GM19395 (cell line): Measurements from ENCODE around the gene YOD1.

ENCODE experiments used
- ATAC-seq: cut with Tn5 transposase; IDR thresholded peaks from one replicate; pipeline ENCODE4 v1.9.1; 2021; ENCODE audit warnings: mild to moderate bottlenecking, moderate library complexity; ENCODE audit not compliant: unreplicated experiment

The YOD1 gene

DNA sequence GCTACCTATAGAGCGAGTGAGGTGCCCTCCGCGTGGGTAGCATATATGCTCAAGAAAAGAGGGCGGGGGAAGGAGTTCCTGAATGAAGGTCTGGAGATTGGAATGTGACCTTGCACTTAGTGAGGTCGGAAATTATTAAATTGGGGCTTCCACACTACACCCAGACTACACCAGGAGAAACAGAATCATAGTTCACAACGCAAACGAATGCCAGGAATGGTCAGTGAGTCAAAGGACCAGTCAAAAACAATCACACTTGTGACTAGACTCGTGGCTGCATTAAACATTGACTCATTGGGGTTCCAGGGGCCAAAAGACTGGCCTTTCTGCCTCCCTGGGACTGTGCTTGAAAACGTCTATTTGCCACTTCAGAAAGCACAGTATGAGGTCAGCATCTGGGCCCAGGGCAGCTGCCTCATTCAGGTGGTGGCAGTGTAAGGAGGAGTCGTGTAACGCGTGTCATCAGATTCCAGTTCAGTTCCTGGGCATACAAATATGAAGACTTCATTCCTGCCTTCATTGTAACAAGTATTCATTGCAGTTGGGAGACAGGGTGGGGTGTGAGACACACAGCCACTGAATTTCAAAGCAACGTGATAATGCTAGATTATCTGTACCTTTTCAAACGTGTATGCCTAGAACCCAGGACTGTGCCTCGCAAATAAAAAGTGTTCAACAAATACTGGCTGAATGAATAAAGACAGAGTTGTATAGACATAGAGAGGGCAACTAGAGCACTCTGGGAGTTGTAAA, at the start of gene YOD1:
TSS of gene YOD1 (minus strand) at position 18 of the 753 bp plus-strand sequence. CDS start 178 bp downstream, outside the sequence.
- no peak for ATAC-seq

DNA sequence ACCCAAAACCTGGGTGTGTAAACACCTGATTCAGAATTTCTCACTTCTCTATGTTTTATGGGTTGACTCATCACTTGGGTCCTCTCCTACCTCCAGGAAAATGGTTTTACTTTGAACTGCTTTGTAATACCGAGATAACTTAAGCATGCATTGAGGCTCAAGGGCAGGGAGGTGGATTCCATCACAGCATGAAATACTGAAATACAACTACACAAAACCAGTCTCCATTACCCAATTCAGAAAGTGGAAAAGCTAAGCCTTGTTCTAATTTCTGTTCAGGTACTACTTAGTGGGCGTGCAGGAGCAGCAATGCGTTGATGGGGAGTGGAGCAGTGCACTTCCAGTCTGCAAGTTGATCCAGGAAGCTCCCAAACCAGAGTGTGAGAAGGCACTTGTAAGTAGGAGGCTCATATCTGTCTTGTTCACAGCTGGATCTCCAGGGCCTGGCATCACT, 46.9 kb upstream of the YOD1 start:
- peak; percentile 96 for ATAC-seq

DNA sequence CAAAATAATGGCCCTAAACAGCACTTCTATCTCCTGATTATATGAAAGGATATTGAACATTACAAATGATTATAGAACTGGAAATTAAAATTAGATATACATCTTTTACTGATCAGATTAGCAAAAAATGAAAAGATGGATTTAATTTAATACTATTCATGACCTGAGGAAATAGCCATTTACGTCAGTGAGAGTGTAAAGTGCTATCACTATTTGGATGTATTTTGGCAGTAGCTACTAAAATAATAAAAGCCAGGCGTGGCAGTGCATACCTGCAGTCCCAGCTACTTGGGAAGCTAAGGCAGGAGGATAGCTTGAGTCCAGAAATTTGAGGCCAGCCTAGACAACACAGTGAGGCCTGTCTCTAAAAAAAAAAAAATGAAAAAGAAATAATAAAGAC, 42.9 kb upstream of the YOD1 start:
- no peak for ATAC-seq

DNA sequence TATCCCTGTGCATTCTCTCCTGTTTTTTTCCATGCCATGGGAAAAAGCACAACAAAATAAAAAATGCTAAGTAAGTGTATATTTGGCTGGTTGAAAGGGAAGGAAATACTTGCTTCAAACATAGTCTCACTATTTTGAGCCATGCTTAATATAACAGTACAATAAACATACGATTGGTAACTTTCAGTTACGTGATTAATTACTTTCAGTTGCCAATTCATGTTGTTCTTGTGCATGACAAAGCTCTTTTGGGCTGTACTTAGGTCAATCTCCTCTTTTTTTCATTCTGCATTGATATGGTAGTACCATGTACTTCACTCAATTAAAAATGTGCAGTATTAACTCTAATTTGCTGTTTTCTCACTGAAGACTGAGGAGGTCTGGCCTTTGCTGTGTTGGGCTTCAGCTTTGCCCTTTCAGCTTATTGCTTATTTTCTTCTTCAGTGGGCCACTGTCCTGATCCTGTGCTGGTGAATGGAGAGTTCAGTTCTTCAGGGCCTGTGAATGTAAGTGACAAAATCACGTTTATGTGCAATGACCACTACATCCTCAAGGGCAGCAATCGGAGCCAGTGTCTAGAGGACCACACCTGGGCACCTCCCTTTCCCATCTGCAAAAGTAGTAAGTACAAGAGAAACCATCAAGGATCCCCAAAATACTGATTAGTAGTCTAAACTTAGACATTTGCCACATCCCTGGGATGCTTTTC, 40.3 kb upstream of the YOD1 start:
- ATAC-seq, result no peak

DNA sequence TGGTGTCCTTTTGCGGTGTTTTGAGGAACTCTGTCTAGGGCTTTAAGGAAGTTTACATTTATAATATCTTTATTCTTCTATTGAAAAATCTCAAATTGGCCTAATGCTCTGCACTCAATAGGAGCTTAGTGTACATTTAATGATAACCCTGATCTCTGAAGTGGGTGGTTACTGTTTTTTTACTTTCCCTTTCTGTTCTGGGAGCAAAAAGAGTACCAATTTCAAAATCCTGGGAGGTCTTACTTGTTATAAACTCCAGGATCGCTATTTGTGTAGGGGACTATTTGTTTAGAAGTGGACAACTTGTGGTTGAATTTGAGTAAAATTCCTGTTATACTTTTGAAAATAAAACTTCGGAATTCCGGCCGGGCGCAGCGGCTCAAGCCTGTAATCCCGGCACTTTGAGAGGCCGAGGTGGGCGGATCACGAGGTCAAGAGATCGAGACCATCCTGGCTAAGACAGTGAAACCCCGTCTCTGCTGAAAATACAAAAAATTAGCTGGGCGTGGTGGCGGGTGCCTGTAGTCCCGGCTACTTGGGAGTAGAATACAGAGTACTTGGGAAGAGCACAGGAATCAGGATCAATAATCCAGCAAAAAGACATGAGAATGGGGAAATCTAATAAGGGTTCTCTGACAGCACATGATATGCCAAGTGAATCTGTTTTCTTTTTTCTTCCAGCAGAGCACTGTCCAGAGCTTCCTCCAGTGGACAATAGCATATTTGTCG, 38.8 kb upstream of the YOD1 start:
- ATAC-seq, result no peak

DNA sequence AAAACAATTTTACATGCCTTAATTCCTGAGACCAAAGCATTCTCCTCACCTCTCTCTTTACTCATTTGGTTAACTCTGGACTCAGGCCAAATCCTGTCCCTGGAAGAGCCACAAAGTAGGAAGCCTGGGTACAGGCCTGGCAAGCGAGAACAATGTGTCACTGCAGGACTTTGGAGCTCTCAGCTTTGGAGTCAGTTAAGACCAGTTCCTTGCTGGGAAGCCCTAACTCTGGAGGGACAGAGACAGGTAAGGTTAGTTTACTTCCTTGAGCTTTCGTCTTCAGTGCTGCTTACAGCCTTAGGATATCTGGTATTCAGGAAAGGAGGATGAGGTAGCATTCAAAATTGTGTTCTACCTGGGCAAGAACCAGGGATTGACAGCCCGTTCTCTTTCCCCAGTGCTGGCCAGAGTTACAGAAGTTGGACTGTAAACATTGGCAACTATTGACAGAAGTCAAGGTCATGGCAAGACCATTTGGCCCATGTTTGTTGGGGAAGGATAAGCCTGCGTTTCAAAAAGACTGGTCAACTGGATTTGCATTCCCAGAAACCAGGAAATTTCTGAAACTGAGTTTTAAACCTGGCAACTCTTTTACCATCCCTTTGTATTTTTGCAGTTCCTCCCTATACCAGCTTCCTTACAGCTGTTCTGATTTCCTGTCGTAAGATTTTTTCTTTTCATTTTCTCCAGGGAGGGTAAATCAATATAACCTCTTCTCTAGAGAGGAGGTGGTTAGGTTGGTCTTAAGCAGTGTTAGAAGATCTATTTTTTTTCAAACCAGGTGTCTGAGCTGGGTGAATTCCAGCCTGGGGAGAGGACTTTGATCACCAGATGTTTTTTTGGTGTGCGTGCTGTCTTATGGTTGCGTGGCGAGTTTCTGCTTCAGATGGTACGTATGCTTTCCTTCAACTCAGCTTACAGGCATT, 38.0 kb upstream of the YOD1 start, which contains the start of gene C4BPB:
TSS of gene C4BPB (plus strand) at position 160 of the 926 bp plus-strand sequence. CDS start at position 832, 672 bp downstream.
- ATAC-seq, result no peak

DNA sequence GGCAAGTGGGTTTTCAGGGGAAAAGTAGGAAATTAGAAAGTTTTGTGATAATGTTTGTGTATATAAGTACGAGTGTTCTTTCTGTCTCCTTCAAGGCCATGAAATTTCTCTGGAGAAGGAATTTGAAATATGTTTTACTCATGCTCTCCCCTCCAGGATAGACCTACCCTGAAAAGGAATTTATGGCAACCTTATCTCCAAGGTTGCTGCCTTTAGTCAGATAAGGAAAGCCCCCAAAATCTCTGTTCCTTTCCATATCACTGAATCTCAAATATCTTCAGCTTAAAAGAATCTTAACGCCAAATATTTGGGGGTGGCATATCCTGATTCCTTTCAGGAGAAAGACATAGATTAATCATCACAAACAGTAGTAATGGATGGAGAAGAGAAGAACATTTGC, 37.2 kb upstream of the YOD1 start:
- no peak for ATAC-seq

DNA sequence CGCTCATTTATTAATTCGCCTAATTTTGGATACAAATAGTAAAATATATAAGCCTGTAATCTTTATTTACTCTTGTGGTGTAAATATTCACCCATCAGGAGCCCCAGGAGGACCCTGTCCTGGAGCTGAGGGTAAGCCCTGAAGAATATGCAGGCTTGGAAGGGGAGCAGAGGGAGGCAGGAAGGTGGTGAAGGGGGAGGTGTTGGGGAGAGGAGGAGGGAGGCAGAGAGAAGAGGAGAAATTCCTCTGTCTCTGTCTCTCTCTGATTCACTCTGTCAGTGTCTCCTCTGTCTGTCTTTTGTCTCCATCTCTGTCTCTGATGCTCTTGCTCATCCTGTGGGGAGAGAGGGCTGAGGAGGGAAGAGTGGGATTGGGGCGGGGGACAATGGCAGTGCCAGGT, 34.9 kb upstream of the YOD1 start:
- ATAC-seq, result no peak

DNA sequence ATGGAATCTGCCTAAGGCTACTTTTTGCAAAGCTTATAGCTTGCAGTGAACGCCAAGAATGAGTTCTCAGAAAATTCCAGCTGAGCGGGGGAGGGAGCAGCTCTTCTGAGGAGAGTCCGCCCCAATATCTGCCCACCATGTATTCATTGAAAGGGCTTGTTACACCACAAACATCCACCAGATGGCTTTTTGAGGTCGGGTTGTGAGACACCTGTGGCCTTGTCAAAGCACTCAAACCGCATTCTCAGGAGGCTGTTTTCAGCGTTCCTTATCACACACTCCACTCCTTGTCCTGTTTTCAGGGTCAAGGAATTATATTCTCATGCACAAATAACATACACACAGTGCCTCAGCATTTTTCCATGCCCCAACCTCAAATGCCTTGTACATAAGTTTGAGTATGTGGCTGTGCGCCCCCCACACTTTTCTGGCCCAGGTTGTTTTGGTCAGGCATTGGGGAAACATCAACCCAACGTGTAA, 33.7 kb upstream of the YOD1 start:
- peak; percentile 80 for ATAC-seq

DNA sequence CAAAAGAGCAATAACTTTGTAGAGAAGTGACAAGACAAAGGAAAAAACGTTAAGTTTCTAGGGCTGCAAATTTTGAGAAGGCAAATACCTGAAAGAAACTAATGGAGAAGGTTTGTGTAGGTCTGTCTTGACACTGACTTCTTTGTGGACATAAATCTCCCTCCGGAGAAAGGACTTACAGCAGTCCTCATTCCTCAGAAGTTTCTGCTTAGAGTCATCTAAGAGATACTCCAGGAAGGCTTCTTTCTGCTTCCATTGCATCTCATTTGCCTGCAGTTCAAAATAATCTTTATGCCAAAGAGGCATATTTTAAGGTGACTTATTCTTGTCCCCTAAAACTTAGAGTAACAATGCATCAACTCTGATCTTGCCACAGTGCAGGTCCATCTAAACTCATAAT, 33.2 kb upstream of the YOD1 start:
- ATAC-seq, result no peak

DNA sequence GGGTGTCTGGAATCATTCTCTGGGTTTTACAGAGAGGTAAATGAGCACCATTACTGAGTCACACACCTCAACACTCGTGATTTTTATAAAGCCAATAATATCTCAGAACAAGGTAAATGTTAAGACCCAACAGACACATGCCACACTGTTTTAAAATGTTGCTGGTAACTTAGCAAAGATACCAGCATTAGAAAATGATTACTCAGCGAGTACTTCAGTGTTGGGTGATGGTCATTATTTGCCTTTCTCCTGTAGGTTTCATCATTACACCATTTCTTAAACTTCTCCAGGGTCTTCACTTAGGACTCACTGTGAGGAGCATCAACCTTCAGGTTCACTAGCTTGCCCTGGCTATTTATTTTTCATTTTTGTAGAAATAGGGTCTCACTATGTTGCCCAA, 30.8 kb upstream of the YOD1 start:
- no peak for ATAC-seq

DNA sequence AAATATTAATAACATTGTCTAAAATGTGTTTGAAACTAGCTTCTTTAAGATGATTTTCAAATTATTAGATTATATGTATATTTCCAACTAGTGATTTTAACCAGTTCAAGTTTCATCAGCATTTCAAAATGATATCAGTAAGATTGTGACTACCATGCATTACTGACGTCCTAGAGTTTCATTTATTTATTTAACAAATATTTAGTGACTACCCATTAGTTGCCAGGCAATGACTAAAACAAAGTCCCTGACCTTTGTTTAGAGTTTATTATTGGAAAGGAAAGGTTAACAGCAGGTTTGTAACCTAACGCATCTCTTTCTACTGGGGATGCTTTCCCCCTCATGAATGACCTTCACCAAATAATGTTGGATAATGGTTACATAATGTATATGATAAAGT, 30.1 kb upstream of the YOD1 start:
- ATAC-seq, result no peak

DNA sequence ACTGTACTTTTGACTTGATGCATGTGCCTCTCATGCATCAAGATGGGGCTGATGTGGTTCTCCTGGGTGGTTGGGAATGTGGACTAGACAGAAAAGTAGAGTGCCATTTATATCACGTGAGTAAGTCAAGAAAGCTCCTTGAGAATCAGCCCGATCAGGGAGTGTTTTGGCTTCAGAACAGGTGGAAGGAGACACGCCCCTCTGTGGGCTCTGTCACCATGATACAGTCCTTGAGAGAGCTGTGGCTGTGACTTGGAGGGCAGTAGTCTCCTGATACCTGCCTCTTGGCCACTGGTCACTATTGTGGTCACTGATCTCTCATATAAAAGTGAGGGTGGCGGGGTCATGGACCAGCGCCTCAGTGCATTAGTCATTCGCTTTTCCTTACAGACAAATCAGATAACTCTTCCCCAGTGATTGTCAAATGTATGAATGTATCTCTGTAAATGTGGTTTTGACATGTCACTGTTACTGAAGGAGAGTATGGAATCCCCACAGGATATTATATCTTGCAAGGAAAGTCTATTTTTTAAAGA, 28.8 kb upstream of the YOD1 start:
- ATAC-seq, result no peak

DNA sequence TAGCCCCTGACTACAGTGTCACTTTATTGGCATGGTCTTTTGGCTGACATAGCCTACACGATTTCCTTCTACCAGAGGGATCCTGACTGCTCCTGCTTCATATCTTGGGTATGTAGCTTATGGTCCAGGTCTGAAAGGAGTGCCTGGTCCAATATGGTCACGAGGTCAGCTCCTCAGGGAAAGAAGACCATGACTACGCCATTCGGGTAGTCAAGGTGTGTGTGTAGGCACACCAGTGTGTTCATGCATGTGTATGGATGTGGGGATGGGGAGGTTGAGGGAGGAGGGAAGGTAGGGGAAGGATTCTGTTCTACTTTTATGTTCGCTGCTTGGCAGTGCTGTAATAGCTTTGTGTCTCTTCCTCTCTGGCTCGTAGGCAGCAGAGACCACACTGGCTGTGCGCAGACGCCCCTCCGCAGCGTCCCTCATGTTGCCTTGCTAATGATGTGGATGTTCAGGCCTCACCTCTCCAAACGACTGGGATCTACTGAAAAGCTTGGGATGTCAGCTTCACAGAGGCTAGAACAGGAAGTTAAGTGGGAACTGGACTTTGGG, 27.6 kb upstream of the YOD1 start:
- ATAC-seq, result no peak

DNA sequence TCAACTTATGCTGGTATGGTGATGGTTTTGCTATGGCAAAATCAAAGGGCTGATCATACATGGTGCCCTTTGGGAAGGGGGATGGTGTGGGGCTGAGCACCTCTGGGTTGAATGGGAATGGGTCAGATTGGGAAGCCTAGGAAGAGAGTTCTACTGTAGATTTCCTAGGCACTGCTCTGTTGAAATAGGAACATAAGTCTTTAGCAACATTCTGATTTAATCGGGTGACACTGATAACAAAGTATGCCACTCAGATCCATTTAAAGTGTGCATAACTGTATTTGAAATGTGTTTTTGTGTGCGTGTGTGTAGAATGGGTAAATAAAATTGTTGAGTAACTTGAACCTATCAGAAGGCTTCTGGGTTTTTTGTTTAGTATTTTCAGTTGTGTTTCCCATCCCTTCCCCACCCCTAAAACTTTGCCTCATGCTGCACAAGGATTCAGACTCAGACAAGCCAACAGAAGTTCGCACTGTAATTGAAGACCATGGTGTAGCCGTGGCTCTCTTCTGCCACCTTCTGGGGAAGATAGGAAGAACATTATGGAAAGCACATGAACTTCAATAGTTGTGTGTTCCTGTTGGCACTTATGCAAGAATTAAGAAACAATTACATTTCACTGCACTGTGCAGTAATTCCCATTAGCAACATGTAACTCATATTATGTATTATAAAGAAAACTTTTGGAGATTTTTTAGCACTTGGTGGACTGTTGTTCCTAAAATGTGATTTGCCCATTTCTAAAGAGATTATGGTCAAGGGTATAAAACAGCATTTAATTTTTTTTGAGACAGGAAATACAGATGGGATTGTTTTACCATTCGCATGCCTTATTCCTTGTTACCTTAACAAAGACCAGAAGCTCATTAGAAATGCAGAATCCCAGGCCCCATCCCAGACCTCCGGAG, 26.7 kb upstream of the YOD1 start:
- peak; percentile 86 for ATAC-seq

DNA sequence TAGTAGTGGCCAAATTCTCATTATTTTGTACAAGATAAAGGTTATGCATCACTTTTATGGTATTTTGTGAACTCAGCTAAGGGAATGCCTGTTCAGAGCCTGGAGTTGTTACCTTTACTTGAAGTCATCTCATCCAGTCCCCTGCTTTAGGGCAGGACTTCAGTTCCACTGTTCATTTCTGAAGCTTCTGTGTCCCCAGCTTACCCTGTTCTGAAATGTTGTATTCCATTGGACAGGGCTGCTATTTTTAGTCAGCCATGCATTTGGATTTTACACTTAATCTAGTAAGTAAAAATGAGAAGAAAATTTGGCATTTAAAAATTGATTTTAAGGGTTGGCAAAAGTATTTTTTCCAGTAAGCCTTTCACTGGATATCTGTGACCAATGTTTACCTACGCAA, 26.0 kb upstream of the YOD1 start:
- no peak for ATAC-seq

DNA sequence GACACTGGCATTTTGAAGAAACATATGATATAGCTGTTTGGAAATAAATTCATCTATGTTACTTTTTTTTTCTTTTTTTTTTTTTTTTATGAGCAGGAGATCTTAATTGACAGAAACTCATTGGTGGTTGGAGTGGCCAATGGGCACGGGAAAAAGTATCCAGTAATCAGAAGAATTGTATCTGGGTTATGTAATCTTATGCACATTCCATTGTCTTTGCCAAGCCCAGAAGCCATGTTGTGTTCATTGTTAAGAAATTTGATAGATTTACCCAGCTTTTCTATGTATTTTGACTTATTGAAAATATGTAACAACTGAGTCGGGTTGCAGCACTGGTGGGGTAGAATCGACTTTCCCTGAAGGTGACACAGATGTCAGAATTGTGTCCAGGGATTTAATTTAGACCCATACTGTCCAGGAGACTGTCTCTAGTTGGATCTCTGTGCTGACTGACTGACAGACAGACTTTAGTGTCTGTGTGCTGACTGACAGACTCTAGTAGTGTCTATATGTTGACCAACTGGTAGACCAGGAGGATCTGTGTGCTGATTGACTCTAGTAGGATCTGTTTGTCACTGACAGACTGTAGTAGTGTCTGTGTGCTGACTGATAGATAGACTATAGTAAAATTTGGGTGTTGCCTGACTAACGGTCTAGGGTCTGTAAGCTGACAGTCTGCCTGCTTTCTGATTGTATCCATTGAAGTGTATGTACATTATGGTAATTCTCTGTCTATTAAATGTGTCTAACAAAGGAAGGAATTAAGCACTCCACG, 25.4 kb upstream of the YOD1 start:
- no peak for ATAC-seq
